Kidney (tissue), 14 donors: ENCODE measurements around the gene TIAM2. TPM values are rescaled to one million over a fixed set of nuclear protein-coding genes. Genes with fewer than 3 reads are reported as not detected.

Experiments
- DNase-seq, 5 donors: peaks; one replicate each; pipeline ENCODE4 v3.0.0-alpha.2; 2013 to 2020
- FAIRE-seq: peaks from 2 replicates; lab custom pipeline; 2012; peaks lifted over from hg19 to GRCh38; lab: Jason Lieb, UNC
- H3K27ac ChIP-seq, 2 donors: one replicate each; pipeline ENCODE4 v1.7.0; 2013; ENCODE audit warnings: low read depth in 2 of 2, low read length in 2 of 2, inconsistent platforms in 1 of 2
- H3K27me3 ChIP-seq: one replicate; pipeline ENCODE4 v1.7.1; 2013; ENCODE audit warnings: low read length, inconsistent platforms; ENCODE audit not compliant: control insufficient read depth, insufficient read depth
- H3K36me3 ChIP-seq, 3 donors: one replicate each; pipeline versions ENCODE4 v1.7.0 to v1.7.1; 2013; ENCODE audit warnings: low read length in 3 of 3, control low read depth in 1 of 3, inconsistent platforms in 1 of 3; ENCODE audit not compliant: insufficient read depth in 3 of 3, control insufficient read depth in 2 of 3
- H3K4me1 ChIP-seq, 3 donors: one replicate each; pipeline versions ENCODE4 v1.7.0 to v1.7.1; 2013; ENCODE audit warnings: low read length in 3 of 3, inconsistent platforms in 1 of 3, low read depth in 1 of 3; ENCODE audit not compliant: control insufficient read depth in 2 of 3, insufficient read depth in 2 of 3
- H3K4me3 ChIP-seq, 3 donors: one replicate each; pipeline versions ENCODE4 v1.7.0 to v1.8.1; 2013; ENCODE audit warnings: low read length in 3 of 3, control low read depth in 1 of 3, inconsistent platforms in 1 of 3
- H3K9ac ChIP-seq, 3 donors: one replicate each; pipeline versions ENCODE4 v1.7.0 to v1.7.1; 2013; ENCODE audit warnings: low read length in 3 of 3, control low read depth in 1 of 3, inconsistent platforms in 1 of 3
- H3K9me3 ChIP-seq, 3 donors: one replicate each; pipeline versions ENCODE4 v1.7.0 to v1.7.1; 2013; ENCODE audit warnings: low read length in 3 of 3, control low read depth in 1 of 3, inconsistent platforms in 1 of 3; ENCODE audit not compliant: control insufficient read depth in 2 of 3, insufficient read depth in 1 of 3
- CTCF ChIP-seq: IDR thresholded peaks from 3 replicates; pipeline ENCODE4 v1.5.1; 2012; ENCODE audit warnings: mild to moderate bottlenecking, moderate library complexity, borderline replicate concordance; ENCODE audit not compliant: insufficient read depth; ENCODE audit errors: extremely low read depth
- intact Hi-C: fragments of 100-400 bp; cut with DNase I; formaldehyde crosslinking; loops from one replicate; pipeline ENCODE4 v1.11.1; 2022
- polyA plus RNA-seq: library from polyadenylated mRNA; stranded (reverse); fragments of 350-450 nt; fragmentation: Illumina TruSeq; extraction: RNeasy Lipid Tissue Mini Kit (QIAGEN cat#74804); gene quantifications from one replicate; pipeline ENCODE4 v1.2.3, GENCODE V29; 2014; ENCODE audit warnings: low read depth, low replicate concordance; ENCODE audit not compliant: insufficient read depth
- total RNA-seq: library from RNA; stranded (reverse); fragmentation: NEBNext Ultra II Directional; extraction: Animal tissue kit (Norgen Biotek cat#: 25700); gene quantifications from one replicate; pipeline ENCODE4 v1.2.1, GENCODE V29; 2021
- donor health status: control.
- donor health status: control.
- donor health status: control.
- donor health status: control.
- donor health status: control.
- donor health status: DM: yes; HTN: yes; CAD: no.
- donor health status: Normal renal cell carcinoma (clear cell type).

Gene TIAM2
- total and polyA plus RNA-seq, 2 donors from 2014 or later = 6.8 to 7.6 TPM

- no peak for TF ChIP-seq CTCF
- no peak for FAIRE-seq
- no peak overlapping the region for H3K4me3 ChIP-seq
- no peaks in the 10 kb centered on the region for H3K4me1 ChIP-seq
- no peaks in the 10 kb centered on the region for H3K9me3 ChIP-seq
- no peaks in the 10 kb centered on the region for H3K27me3 ChIP-seq
- no peaks in the 10 kb centered on the region for H3K36me3 ChIP-seq
- DNase-seq = peak in 3 of 5 donors; percentile 15 to 66 (median 42)
- intact Hi-C loops = no loop called here
- H3K9ac ChIP-seq = no peak overlapping the region
- H3K27ac ChIP-seq = no peak overlapping the region
Measured at GRCh38 chr6:155154158-155154830, 159.2 kb downstream of the TIAM2 start.

GRCh38 chr6:155155787-155156447 is 160.8 kb downstream of the TIAM2 start:
- DNase-seq (no peak), FAIRE-seq (no peak)
- Histone ChIP-seq H3K27ac (no peak overlapping the region), H3K27me3 (no peaks in the 10 kb centered on the region), H3K4me1 (no peaks in the 10 kb centered on the region), H3K36me3 (no peaks in the 10 kb centered on the region), H3K4me3 (no peak overlapping the region), H3K9ac (no peak overlapping the region), H3K9me3 (no peaks in the 10 kb centered on the region)
- intact Hi-C loops = no loop called here
- no peak for TF ChIP-seq CTCF

- no peak for FAIRE-seq
- H3K36me3 ChIP-seq = no peaks in the 10 kb centered on the region
- no peak for TF ChIP-seq CTCF
- DNase-seq = no peak
- no peak overlapping the region for H3K27ac ChIP-seq
- no peak overlapping the region for H3K9ac ChIP-seq
- no peaks in the 10 kb centered on the region for H3K27me3 ChIP-seq
- intact Hi-C loops = no loop called here
- H3K4me1 ChIP-seq = no peaks in the 10 kb centered on the region
- no peak overlapping the region for H3K4me3 ChIP-seq
- no peaks in the 10 kb centered on the region for H3K9me3 ChIP-seq
Measured at GRCh38 chr6:155157101-155157500, 162.0 kb downstream of the TIAM2 start.
